ENCODE results near the gene VCX3A. TPM values are rescaled to one million over a fixed set of nuclear protein-coding genes. Genes with fewer than 3 reads are reported as not detected.
"Not testable (repeated sequence)": the region's sequence is repeated elsewhere in the genome, so short reads cannot be mapped to it uniquely, and the experiment has no call there.

Gene VCX3A
- total RNA-seq (2013; cell fraction: nucleolus; rRNA removed) = not detected in 2 replicates
- not detected in 2 replicates for total RNA-seq (2014; rRNA removed)
- total RNA-seq (2014; rRNA removed; fragmentation: Illumina TruSeq; extraction: Trizol) = not detected in 2 replicates
- not detected in 2 replicates for total RNA-seq (2021)
- not detected for polyA plus RNA-seq (2011; ENCODE audit: low read depth)
- polyA plus RNA-seq (2011; rRNA removed) = not detected in 2 replicates
- not detected in 2 replicates for polyA plus RNA-seq (2011; cell fraction: cytosol; rRNA removed)
- not detected in 2 replicates for polyA plus RNA-seq (2011; cell fraction: nucleus; rRNA removed)
- not detected in 2 replicates for polyA plus RNA-seq (2012)
- polyA plus RNA-seq (2014; fragmentation: Illumina TruSeq; extraction: Trizol) = not detected in 2 replicates
- not detected for polyA plus RNA-seq (2014; fragmentation: Nextera tagmentation; extraction: Ambion mirVana)
- polyA plus RNA-seq (2014; rRNA removed) = 0.20 and 0.28 TPM in 2 replicates
- not detected for polyA plus RNA-seq (2016; fragmentation: Nextera tagmentation; extraction: Ambion mirVana)
- polyA minus RNA-seq (2011; rRNA and poly(A)+ RNA removed) = not detected in 2 replicates
- not detected in 2 replicates for polyA minus RNA-seq (2011; cell fraction: cytosol; rRNA and poly(A)+ RNA removed)
- not detected in 2 replicates for polyA minus RNA-seq (2011; cell fraction: nucleus; rRNA and poly(A)+ RNA removed)
- Bru-seq, nascent RNA = not detected
- not detected for BruChase-seq, experiment 1, labeled RNA remaining after a 6-hour chase
- BruChase-seq, experiment 2, labeled RNA remaining after a 2-hour chase = not detected
- long read RNA-seq, experiment 1 = 0 reads
- long read RNA-seq, experiment 2 = 0 reads

GRCh38 chrX:6535018-6535417 lies at the start of gene VCX3A:
Gene VCX3A (minus strand): TSS chrX:6535118. CDS start chrX:6534497, 621 bp downstream.
- RAD21 ChIA-PET (ENCODE audit: unreplicated experiment); in situ Hi-C loops (cut with MboI); H3K79me2 ChIP-seq (ENCODE audit: control insufficient read depth, insufficient read depth, low read length); DNase-seq (ENCODE audit: low read depth, low spot score); H4K20me1 ChIP-seq (ENCODE audit: control insufficient read depth, insufficient read depth); H3K4me1 ChIP-seq (ENCODE audit: control insufficient read depth, insufficient read depth, low read length); CTCF ChIA-PET; H3K4me3 ChIP-seq; H3K36me3 ChIP-seq (ENCODE audit: control insufficient read depth in 2 of 2, insufficient read depth in 2 of 2, low read length in 1 of 2); H2AFZ ChIP-seq (ENCODE audit: control insufficient read depth, low read depth, low read length); H3K4me2 ChIP-seq (ENCODE audit: control insufficient read depth, insufficient read depth); H3K9ac ChIP-seq (ENCODE audit: control insufficient read depth, insufficient read depth, low read length); FAIRE-seq; ATAC-seq; SMC1A ChIA-PET (ENCODE audit: uncharacterized antibody, unreplicated experiment); H3K9me3 ChIP-seq (replicated peaks; ENCODE audit: control insufficient read depth, insufficient read depth, low read length); BruUV-seq (replicated peaks); POLR2A ChIA-PET; intact Hi-C loops (cut with micrococcal nuclease; ENCODE audit: unreplicated experiment); H3K27ac ChIP-seq (ENCODE audit: control insufficient read depth, insufficient read depth); H3K27me3 ChIP-seq (replicated peaks in 1 of 2; ENCODE audit: control insufficient read depth in 2 of 2, insufficient read depth in 2 of 2, low read length in 1 of 2): not testable (repeated sequence)
- WGBS (ENCODE audit: insufficient coverage, insufficient replicate concordance, low lambda C conversion rate, missing lambda C conversion rate) = 50% methylated on average over 1 of the region's 1 CpG

GRCh38 chrX:6574762-6575161 lies 39.8 kb upstream of the VCX3A start:
- Histone ChIP-seq H2AFZ (ENCODE audit: control insufficient read depth, low read depth, low read length) (no peak overlapping the region), H3K36me3 (ENCODE audit: control insufficient read depth in 2 of 2, insufficient read depth in 2 of 2, low read length in 1 of 2) (no peaks in the 10 kb centered on the region), H3K4me1 (ENCODE audit: control insufficient read depth, insufficient read depth, low read length) (no peaks in the 10 kb centered on the region), H3K27ac (ENCODE audit: control insufficient read depth, insufficient read depth) (no peak overlapping the region), H3K4me2 (ENCODE audit: control insufficient read depth, insufficient read depth) (no peak overlapping the region), H3K4me3 (no peak overlapping the region), H4K20me1 (ENCODE audit: control insufficient read depth, insufficient read depth) (no peaks in the 10 kb centered on the region), H3K27me3 (replicated peaks in 1 of 2; ENCODE audit: control insufficient read depth in 2 of 2, insufficient read depth in 2 of 2, low read length in 1 of 2) (no peaks in the 10 kb centered on the region), H3K79me2 (ENCODE audit: control insufficient read depth, insufficient read depth, low read length) (no peaks in the 10 kb centered on the region), H3K9ac (ENCODE audit: control insufficient read depth, insufficient read depth, low read length) (no peak overlapping the region), H3K9me3 (replicated peaks; ENCODE audit: control insufficient read depth, insufficient read depth, low read length) (no peaks in the 10 kb centered on the region)
- ChIA-PET RAD21 (ENCODE audit: unreplicated experiment) (no interaction called here), SMC1A (ENCODE audit: uncharacterized antibody, unreplicated experiment) (no interaction called here), CTCF (interaction anchor here (0.6 to 2.2 kb wide), 8 partner anchors 10 to 552 kb away, joined by 3 to 8 read pairs (median 3); no protein-coding TSS in a partner anchor), POLR2A (no interaction called here)
- no peak for FAIRE-seq
- in situ Hi-C loops (cut with MboI) (no loop called here), intact Hi-C loops (cut with micrococcal nuclease; ENCODE audit: unreplicated experiment) (no loop called here)
- DNase-seq (ENCODE audit: low read depth, low spot score) = no peak
- BruUV-seq (replicated peaks) = no TSS peak
- WGBS (ENCODE audit: insufficient coverage, insufficient replicate concordance, low lambda C conversion rate, missing lambda C conversion rate) = 13% methylated on average over 5 of the region's 5 CpGs
- no peak; the same call in 2 of the 3 replicates for ATAC-seq
- TF ChIP-seq YY1 (IDR thresholded peaks at IDR 0.05; ENCODE audit: low read depth, low read length) = no peak
- no peak for TF ChIP-seq TCF12 (IDR thresholded peaks at IDR 0.05; ENCODE audit: low read depth, low read length)
- TF ChIP-seq ZNF207 (IDR thresholded peaks at IDR 0.05; ENCODE audit: borderline replicate concordance) = no peak
- TF ChIP-seq EP300 (IDR thresholded peaks at IDR 0.05; ENCODE audit: borderline replicate concordance in 1 of 2, control insufficient read depth in 1 of 2, low read depth in 2 of 2, low read length in 2 of 2) = no peak
- TF ChIP-seq PAX5 (IDR thresholded peaks at IDR 0.05; ENCODE audit: borderline replicate concordance, low read depth, low read length) = no peak
- peak in 2 of 3 experiments; percentile 14 to 18; a peak in 2 of 6 replicates for TF ChIP-seq CTCF (IDR thresholded peaks at IDR 0.05 in 2 of 3, conservative IDR thresholded peaks at IDR 0.05 in 1 of 3; ENCODE audit: control insufficient read depth in 2 of 3, extremely low read depth in 1 of 3, insufficient read depth in 1 of 3, low read depth in 3 of 3, low read length in 3 of 3)

Measured in GM12878 (cell line).